Muscle of leg (tissue), 11 donors: ENCODE results near the gene FOXK1. TPM values are rescaled to one million over a fixed set of nuclear protein-coding genes. Genes with fewer than 3 reads are reported as not detected.
"Not testable (repeated sequence)": the region's sequence is repeated elsewhere in the genome, so short reads cannot be mapped to it uniquely, and the experiment has no call there.

ENCODE experiments used
- DNase-seq: peaks from one replicate; pipeline ENCODE4 v3.0.0; 2013
- H3K27ac ChIP-seq: one replicate; pipeline ENCODE4 v1.5.1; 2013; ENCODE audit warnings: mild to moderate bottlenecking, low read length, control low read depth
- H3K27me3 ChIP-seq: one replicate; pipeline ENCODE4 v1.6.1; 2013; ENCODE audit warnings: low read length; ENCODE audit not compliant: control insufficient read depth, insufficient read depth
- H3K36me3 ChIP-seq: one replicate; pipeline ENCODE4 v1.6.1; 2013; ENCODE audit warnings: low read length; ENCODE audit not compliant: control insufficient read depth, insufficient read depth
- H3K4me1 ChIP-seq: one replicate; pipeline ENCODE4 v1.6.1; 2013; ENCODE audit warnings: low read length; ENCODE audit not compliant: control insufficient read depth, insufficient read depth
- H3K4me3 ChIP-seq: one replicate; pipeline ENCODE4 v1.5.1; 2013; ENCODE audit warnings: low read length, control low read depth
- H3K9me3 ChIP-seq: replicated peaks from 2 replicates; pipeline ENCODE4 v1.6.1; 2013; ENCODE audit warnings: low read depth, low read length; ENCODE audit not compliant: control insufficient read depth
- WGBS: methylation state at CpG from one replicate; pipeline ENCODE4 v1.1.5; 2013; ENCODE audit warnings: missing lambda C conversion rate; ENCODE audit not compliant: insufficient coverage; 5-methylcytosine and 5-hydroxymethylcytosine counted together
- polyA plus RNA-seq, 8 donors: library from polyadenylated mRNA; unstranded; fragments of 120-200 nt; gene quantifications; one replicate each; pipeline versions ENCODE4 v1.2.1 to v1.2.3, GENCODE V29; 2013; ENCODE audit warnings: inconsistent platforms in 1 of 8, low replicate concordance in 1 of 8; ENCODE audit not compliant: insufficient read length in 8 of 8, insufficient read depth in 1 of 8
- total RNA-seq: library from RNA; stranded (reverse); fragments of 120-200 nt; gene quantifications from one replicate; pipeline ENCODE4 v1.2.4, GENCODE V29; 2013

The FOXK1 gene
- total and polyA plus RNA-seq, 9 donors = 10.9 to 19.8 (median 18.2) TPM

GRCh38 chr7:4789194-4790077 is 107.3 kb downstream of the FOXK1 start:
- Histone ChIP-seq H3K27me3 (no peaks in the 10 kb centered on the region), H3K36me3 (peaks cover 65% of the 10 kb centered on the region), H3K9me3 (no peaks in the 10 kb centered on the region), H3K27ac (no peak overlapping the region), H3K4me3 (no peak overlapping the region), H3K4me1 (peaks cover 10% of the 10 kb centered on the region)
- WGBS = 84% methylated on average over 19 of the region's 26 CpGs
- DNase-seq = no peak

- no peak overlapping the region for H3K4me3 ChIP-seq
- DNase-seq = no peak
- H3K9me3 ChIP-seq = no peaks in the 10 kb centered on the region
- WGBS = 65% methylated on average over 6 of the region's 9 CpGs
- peaks cover 10% of the 10 kb centered on the region for H3K4me1 ChIP-seq
- no peak overlapping the region for H3K27ac ChIP-seq
- no peaks in the 10 kb centered on the region for H3K27me3 ChIP-seq
- H3K36me3 ChIP-seq = peaks cover 63% of the 10 kb centered on the region
These were observed 108.0 kb downstream of the FOXK1 start for GRCh38 chr7:4790078-4790465.

GRCh38 chr7:4790516-4790991 is 108.5 kb downstream of the FOXK1 start:
- no peak for DNase-seq

GRCh38 chr7:4791101-4791737 is 109.1 kb downstream of the FOXK1 start:
- DNase-seq = no peak
- H3K4me1 ChIP-seq = peaks cover 10% of the 10 kb centered on the region
- H3K4me3 ChIP-seq = no peak overlapping the region
- no peaks in the 10 kb centered on the region for H3K27me3 ChIP-seq
- no peak overlapping the region for H3K27ac ChIP-seq
- 90% methylated on average over 25 of the region's 25 CpGs for WGBS
- H3K36me3 ChIP-seq = peaks cover 52% of the 10 kb centered on the region
- H3K9me3 ChIP-seq = no peaks in the 10 kb centered on the region

More at GRCh38 chr7:4790516-4790991, 108.5 kb downstream of the FOXK1 start:
- no peaks in the 10 kb centered on the region for H3K9me3 ChIP-seq
- 92% methylated on average over 22 of the region's 24 CpGs for WGBS
- H3K27ac ChIP-seq = no peak overlapping the region
- H3K4me3 ChIP-seq = no peak overlapping the region
- peaks cover 10% of the 10 kb centered on the region for H3K4me1 ChIP-seq
- no peaks in the 10 kb centered on the region for H3K27me3 ChIP-seq
- peaks cover 59% of the 10 kb centered on the region for H3K36me3 ChIP-seq

GRCh38 chr7:4791738-4792536 is 109.8 kb downstream of the FOXK1 start:
- Histone ChIP-seq H3K4me3 (peak overlapping the region; percentile 40), H3K4me1 (peaks cover 10% of the 10 kb centered on the region), H3K27ac (peak overlapping the region; percentile 47), H3K9me3 (no peaks in the 10 kb centered on the region), H3K36me3 (peaks cover 47% of the 10 kb centered on the region), H3K27me3 (no peaks in the 10 kb centered on the region)
- WGBS = 57% methylated on average over 32 of the region's 50 CpGs
- DNase-seq = peak; percentile 85

GRCh38 chr7:4792537-4793126 is 110.5 kb downstream of the FOXK1 start:
- Histone ChIP-seq H3K27me3 (no peaks in the 10 kb centered on the region), H3K36me3 (peaks cover 40% of the 10 kb centered on the region), H3K9me3 (no peaks in the 10 kb centered on the region), H3K4me3 (peak overlapping the region; percentile 40), H3K27ac (peak overlapping the region; percentile 47), H3K4me1 (peaks cover 10% of the 10 kb centered on the region)
- WGBS = 14% methylated on average over 47 of the region's 47 CpGs
- peak; percentile 57 for DNase-seq

- Histone ChIP-seq H3K4me1 (peaks cover 14% of the 10 kb centered on the region), H3K36me3 (peaks cover 32% of the 10 kb centered on the region)
- H3K9me3 ChIP-seq, H3K27me3 ChIP-seq, H3K27ac ChIP-seq, DNase-seq, H3K4me3 ChIP-seq: not testable (repeated sequence)
- WGBS = 80% methylated on average over 23 of the region's 30 CpGs
These were observed 111.4 kb downstream of the FOXK1 start for GRCh38 chr7:4793385-4793993.

- Histone ChIP-seq H3K4me1 (peaks cover 20% of the 10 kb centered on the region), H3K36me3 (peaks cover 26% of the 10 kb centered on the region)
- H3K4me3 ChIP-seq, H3K27me3 ChIP-seq, H3K27ac ChIP-seq, H3K9me3 ChIP-seq, DNase-seq: not testable (repeated sequence)
- WGBS = 0% methylated on average over 1 of the region's 14 CpGs
These were observed 112.1 kb downstream of the FOXK1 start for GRCh38 chr7:4794171-4794570.

- no peaks in the 10 kb centered on the region for H3K27me3 ChIP-seq
- H3K9me3 ChIP-seq = no peaks in the 10 kb centered on the region
- no peak overlapping the region for H3K27ac ChIP-seq
- no peak for DNase-seq
- peaks cover 26% of the 10 kb centered on the region for H3K4me1 ChIP-seq
- peaks cover 21% of the 10 kb centered on the region for H3K36me3 ChIP-seq
- no peak overlapping the region for H3K4me3 ChIP-seq
- 76% methylated on average over 17 of the region's 24 CpGs for WGBS
These were observed 112.7 kb downstream of the FOXK1 start for GRCh38 chr7:4794591-4795350.
